Immature natural killer cell (primary cell): Measurements from ENCODE around the gene LRRFIP1. TPM values are rescaled to one million over a fixed set of nuclear protein-coding genes. Genes with fewer than 3 reads are reported as not detected.
"Not testable (repeated sequence)": the region's sequence is repeated elsewhere in the genome, so short reads cannot be mapped to it uniquely, and the experiment has no call there.

Source experiments
- DNase-seq, 3 donors: peaks; one replicate each; pipeline ENCODE4 v3.0.0; 2022; ENCODE audit warnings: mixed read lengths in 1 of 3
- H3K27ac Mint-ChIP-seq, 6 donors: one replicate each; pipeline ENCODE4 v1.8.0; 2020; ENCODE audit warnings: mixed read lengths in 6 of 6, mild to moderate bottlenecking in 5 of 6, inconsistent platforms in 4 of 6, moderate library complexity in 3 of 6
- H3K27me3 Mint-ChIP-seq, 3 donors: one replicate each; pipeline ENCODE4 v1.8.0; 2020 to 2021; ENCODE audit warnings: low read depth in 3 of 3, mild to moderate bottlenecking in 3 of 3, mixed read lengths in 3 of 3, moderate library complexity in 3 of 3, inconsistent platforms in 1 of 3
- H3K36me3 Mint-ChIP-seq, 3 donors: one replicate each; pipeline ENCODE4 v1.8.0; 2020; ENCODE audit warnings: mixed read lengths in 3 of 3, inconsistent platforms in 2 of 3, mild to moderate bottlenecking in 2 of 3
- H3K4me1 Mint-ChIP-seq, 2 donors: one replicate each; pipeline ENCODE4 v1.8.0; 2020; ENCODE audit warnings: inconsistent platforms in 2 of 2, mild to moderate bottlenecking in 2 of 2, mixed read lengths in 2 of 2, moderate library complexity in 1 of 2
- H3K4me3 Mint-ChIP-seq, 5 donors: one replicate each; pipeline ENCODE4 v1.8.0; 2020; ENCODE audit warnings: mild to moderate bottlenecking in 5 of 5, mixed read lengths in 5 of 5, inconsistent platforms in 3 of 5, moderate library complexity in 3 of 5
- H3K9me3 Mint-ChIP-seq, 6 donors: one replicate each; pipeline ENCODE4 v1.8.0; 2020; ENCODE audit warnings: mild to moderate bottlenecking in 6 of 6, mixed read lengths in 6 of 6, inconsistent platforms in 4 of 6, moderate library complexity in 3 of 6
- polyA plus RNA-seq, 3 donors: library from polyadenylated mRNA; unstranded; fragments of 300-500 nt; fragmentation: Illumina TruSeq; gene quantifications; one replicate each; pipeline ENCODE4 v1.2.3, GENCODE V29; 2021

Gene LRRFIP1
- polyA plus RNA-seq, 3 donors from 2014 or later = 62.5 to 137 (median 80.0) TPM

DNA sequence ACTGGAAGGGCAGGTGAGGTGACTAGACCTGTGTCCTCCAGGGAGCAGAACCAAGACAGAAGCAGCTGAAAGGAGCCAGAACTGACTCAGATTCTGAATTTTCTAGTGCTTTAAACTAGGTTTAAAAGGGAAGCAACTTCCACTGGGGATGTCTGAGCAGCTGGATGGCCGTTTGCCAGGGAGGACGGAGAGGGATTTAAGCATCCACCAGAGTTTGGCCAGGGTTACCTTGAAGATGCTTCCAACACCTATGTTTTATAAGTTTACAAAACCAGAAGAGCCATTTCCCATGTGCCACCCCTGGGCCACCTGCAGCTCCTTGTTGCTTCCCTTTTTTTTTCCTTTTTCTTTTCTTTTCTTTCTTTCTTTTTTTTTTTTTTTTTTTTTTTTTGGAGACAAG lies 122.6 kb downstream of the LRRFIP1 start:
- Mint-ChIP-seq H3K4me1 (peaks cover 27 to 43% of the 10 kb centered on the region in 2 donors), H3K4me3 (no peak overlapping the region), H3K27me3 (peaks cover 2 to 5% (median 4%) of the 10 kb centered on the region in 3 donors), H3K27ac (peak overlapping the region in 3 of 6 donors; percentile 17 to 69 (median 53)), H3K9me3 (no peaks in the 10 kb centered on the region), H3K36me3 (peaks cover 20 to 42% (median 27%) of the 10 kb centered on the region in 3 donors)
- no peak for DNase-seq

DNA sequence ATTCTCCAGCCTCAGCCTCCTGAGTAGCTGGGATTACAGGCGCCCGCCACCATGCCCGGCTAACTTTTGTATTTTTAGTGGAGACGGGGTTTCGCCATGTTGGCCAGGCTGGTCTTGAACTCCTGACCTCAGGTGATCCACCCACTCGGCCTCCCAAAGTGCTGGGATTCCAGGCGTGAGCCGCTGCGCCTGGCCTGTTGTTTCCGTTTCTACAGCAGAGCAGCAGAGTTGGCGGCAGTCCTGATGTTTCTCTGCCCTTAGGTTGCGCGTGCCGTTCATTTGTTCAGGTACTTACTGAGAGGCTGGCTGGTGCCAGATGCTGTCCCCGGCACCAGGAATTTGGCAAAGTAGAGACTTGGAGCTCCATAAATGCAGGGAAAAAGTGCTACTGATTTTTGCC lies 123.1 kb downstream of the LRRFIP1 start:
- Mint-ChIP-seq H3K27ac (peak overlapping the region in 1 of 6 donors; percentile 87), H3K36me3 (peaks cover 20 to 45% (median 27%) of the 10 kb centered on the region in 3 donors), H3K4me1 (peaks cover 25 to 39% of the 10 kb centered on the region in 2 donors)
- not testable (repeated sequence) for H3K4me3 Mint-ChIP-seq, DNase-seq, H3K27me3 Mint-ChIP-seq, H3K9me3 Mint-ChIP-seq

DNA sequence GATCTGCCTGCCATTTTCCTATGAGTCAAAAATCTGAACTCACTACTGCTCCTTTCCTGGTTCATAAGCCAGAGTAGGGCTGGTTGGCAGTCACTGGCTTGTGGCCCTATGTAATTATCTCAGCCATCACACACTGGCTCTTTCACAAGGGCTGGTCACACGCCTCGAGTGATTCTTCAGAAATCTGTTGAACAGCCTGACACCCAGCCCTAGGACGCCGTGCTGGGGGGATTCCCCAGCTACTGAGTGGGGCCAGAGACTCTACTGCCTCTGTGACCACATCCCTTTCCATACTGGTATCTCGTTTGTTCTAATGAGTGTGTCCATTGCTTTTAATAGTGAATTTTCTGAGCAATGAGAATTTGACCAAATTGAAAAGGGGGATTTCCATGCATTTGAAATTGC lies 125.4 kb downstream of the LRRFIP1 start:
- peaks cover 2 to 3% (median 2%) of the 10 kb centered on the region in 3 donors for H3K27me3 Mint-ChIP-seq
- peak overlapping the region; percentile 21 to 91 (median 87) for H3K27ac Mint-ChIP-seq
- DNase-seq = peak; percentile 49 to 59 (median 54)
- no peaks in the 10 kb centered on the region for H3K9me3 Mint-ChIP-seq
- peaks cover 24 to 39% of the 10 kb centered on the region in 2 donors for H3K4me1 Mint-ChIP-seq
- peak overlapping the region in 1 of 5 donors; percentile 6 for H3K4me3 Mint-ChIP-seq
- H3K36me3 Mint-ChIP-seq = peaks cover 35 to 60% (median 37%) of the 10 kb centered on the region in 3 donors

DNA sequence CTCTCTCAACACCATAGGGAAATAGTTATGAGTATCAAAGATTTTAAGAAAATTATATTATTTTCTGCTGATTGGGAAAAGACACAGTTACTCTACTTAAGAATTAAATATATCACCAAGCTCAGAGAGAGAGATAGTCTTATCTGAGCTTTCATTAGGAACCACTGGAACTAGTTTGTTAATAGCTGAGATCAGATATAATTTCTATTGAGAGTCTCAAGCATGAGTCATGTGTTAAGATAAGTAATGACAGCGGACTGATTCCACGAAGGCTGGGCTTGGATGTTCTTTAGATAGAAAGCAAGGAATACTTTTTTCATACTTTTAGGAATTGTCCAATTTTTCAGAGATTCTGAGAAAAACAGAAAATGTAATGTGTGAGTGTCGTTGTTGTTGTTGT lies 126.8 kb downstream of the LRRFIP1 start:
- peaks cover 37 to 56% (median 41%) of the 10 kb centered on the region in 3 donors for H3K36me3 Mint-ChIP-seq
- peaks cover 24 to 39% of the 10 kb centered on the region in 2 donors for H3K4me1 Mint-ChIP-seq
- peak overlapping the region in 2 of 6 donors; percentile 15 to 37 for H3K27ac Mint-ChIP-seq
- no peak overlapping the region for H3K4me3 Mint-ChIP-seq
- H3K9me3 Mint-ChIP-seq = no peaks in the 10 kb centered on the region
- H3K27me3 Mint-ChIP-seq = peaks cover 0 to 2% (median 0%) of the 10 kb centered on the region in 3 donors
- no peak for DNase-seq

DNA sequence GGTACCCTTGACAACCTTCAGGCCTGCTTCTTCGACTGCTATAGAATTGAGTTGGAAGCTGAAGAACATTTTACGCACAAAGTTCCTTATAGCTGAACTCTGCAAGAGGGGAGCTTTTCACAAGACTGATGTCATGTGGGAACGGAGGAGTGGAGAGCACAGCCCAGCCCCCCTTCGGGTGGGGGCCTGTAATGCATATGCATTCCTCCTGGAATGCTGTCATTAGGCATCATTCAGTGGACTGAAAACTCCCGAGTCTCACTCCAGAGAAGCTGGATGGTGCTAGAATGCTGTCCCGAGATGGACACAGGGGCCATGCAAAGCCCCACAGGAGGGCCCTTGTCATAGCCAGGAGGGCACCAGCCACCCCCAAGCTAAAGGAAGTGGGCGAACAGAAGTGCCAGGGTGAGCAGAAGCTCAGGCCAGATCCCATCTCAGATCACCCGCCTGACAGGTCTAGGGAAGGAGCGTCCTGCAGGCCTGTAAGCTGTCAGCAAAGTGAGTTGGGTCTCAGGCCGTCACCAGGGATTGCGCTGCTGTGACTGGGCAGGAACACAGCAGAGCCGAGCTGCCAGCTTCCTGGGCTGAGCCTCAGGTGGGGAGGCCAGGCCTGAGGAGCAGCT lies 127.3 kb downstream of the LRRFIP1 start:
- Mint-ChIP-seq H3K9me3 (no peaks in the 10 kb centered on the region), H3K4me3 (no peak overlapping the region), H3K27ac (peak overlapping the region in 2 of 6 donors; percentile 37 to 39), H3K4me1 (peaks cover 24 to 34% of the 10 kb centered on the region in 2 donors), H3K36me3 (peaks cover 36 to 51% (median 40%) of the 10 kb centered on the region in 3 donors), H3K27me3 (no peaks in the 10 kb centered on the region)
- no peak for DNase-seq

DNA sequence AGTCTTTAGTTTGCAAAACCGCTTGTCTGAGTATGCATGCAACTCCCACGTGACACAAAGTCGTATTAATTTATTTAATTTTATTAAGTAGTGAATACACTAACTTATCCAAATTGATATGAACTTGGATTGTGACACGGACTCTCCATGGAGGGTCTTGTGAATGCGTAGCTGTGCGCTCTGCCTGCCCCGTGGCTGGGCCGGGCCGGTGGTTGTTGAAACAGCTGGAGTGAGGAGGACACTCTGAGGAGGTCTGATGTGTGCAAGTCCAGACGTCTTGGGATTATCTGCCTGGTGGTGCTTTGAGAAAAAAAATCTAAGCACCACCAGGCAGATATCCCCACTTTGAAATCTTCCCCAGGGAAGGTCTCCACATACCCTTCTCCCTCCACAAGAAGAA lies 130.2 kb downstream of the LRRFIP1 start:
- no peak for DNase-seq
- no peaks in the 10 kb centered on the region for H3K27me3 Mint-ChIP-seq
- H3K4me3 Mint-ChIP-seq = no peak overlapping the region
- no peak overlapping the region for H3K27ac Mint-ChIP-seq
- no peaks in the 10 kb centered on the region for H3K9me3 Mint-ChIP-seq
- peaks cover 32 to 50% (median 37%) of the 10 kb centered on the region in 3 donors for H3K36me3 Mint-ChIP-seq
- peaks cover 19 to 33% of the 10 kb centered on the region in 2 donors for H3K4me1 Mint-ChIP-seq

DNA sequence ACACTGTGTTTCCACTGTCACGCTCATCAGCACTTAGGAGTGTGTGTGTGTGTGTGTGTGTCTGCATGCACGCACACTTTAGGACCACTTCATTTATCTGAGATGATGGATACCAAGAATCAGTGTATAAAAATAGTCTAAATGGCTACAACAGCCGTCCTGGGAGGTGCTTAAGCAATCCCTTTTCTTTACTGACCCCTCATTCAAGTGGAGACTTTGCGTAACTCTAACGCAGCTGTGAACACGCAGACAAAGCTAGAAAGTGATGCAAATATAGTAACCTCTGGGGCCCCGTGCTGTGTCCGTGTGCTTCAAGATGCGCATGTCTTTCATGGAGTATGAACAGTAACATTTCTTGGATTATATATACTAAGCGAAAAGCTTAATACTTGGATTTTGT lies 130.8 kb downstream of the LRRFIP1 start:
- H3K4me3 Mint-ChIP-seq = no peak overlapping the region
- no peak for DNase-seq
- peaks cover 32 to 44% (median 32%) of the 10 kb centered on the region in 3 donors for H3K36me3 Mint-ChIP-seq
- H3K9me3 Mint-ChIP-seq = peaks cover 0 to 2% (median 0%) of the 10 kb centered on the region in 6 donors
- peaks cover 18 to 33% of the 10 kb centered on the region in 2 donors for H3K4me1 Mint-ChIP-seq
- no peaks in the 10 kb centered on the region for H3K27me3 Mint-ChIP-seq
- no peak overlapping the region for H3K27ac Mint-ChIP-seq

DNA sequence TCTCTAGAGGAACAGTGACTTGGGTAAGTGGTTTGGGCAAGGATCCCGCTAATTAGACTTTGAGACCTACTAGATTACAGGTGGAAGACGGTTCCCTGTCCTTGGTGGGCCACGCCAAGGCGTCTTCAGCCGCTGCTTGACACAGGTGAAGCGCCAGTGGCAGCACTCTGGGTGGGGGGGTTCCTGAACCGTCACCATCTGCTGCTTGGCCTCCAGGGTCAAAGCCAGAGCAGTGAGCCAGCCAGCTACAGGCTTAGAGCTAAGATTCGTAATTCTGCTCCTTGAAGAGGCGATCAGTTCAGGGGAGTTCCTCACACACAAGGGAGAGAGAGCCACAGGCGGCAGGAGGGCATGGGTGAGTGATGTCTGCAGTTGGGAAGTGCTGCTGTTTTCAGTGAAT lies 131.8 kb downstream of the LRRFIP1 start:
- no peak for DNase-seq
- Mint-ChIP-seq H3K36me3 (peaks cover 27 to 44% (median 31%) of the 10 kb centered on the region in 3 donors), H3K27ac (no peak overlapping the region), H3K27me3 (no peaks in the 10 kb centered on the region), H3K4me1 (peaks cover 19 to 31% of the 10 kb centered on the region in 2 donors), H3K4me3 (no peak overlapping the region), H3K9me3 (peaks cover 0 to 2% (median 0%) of the 10 kb centered on the region in 6 donors)

DNA sequence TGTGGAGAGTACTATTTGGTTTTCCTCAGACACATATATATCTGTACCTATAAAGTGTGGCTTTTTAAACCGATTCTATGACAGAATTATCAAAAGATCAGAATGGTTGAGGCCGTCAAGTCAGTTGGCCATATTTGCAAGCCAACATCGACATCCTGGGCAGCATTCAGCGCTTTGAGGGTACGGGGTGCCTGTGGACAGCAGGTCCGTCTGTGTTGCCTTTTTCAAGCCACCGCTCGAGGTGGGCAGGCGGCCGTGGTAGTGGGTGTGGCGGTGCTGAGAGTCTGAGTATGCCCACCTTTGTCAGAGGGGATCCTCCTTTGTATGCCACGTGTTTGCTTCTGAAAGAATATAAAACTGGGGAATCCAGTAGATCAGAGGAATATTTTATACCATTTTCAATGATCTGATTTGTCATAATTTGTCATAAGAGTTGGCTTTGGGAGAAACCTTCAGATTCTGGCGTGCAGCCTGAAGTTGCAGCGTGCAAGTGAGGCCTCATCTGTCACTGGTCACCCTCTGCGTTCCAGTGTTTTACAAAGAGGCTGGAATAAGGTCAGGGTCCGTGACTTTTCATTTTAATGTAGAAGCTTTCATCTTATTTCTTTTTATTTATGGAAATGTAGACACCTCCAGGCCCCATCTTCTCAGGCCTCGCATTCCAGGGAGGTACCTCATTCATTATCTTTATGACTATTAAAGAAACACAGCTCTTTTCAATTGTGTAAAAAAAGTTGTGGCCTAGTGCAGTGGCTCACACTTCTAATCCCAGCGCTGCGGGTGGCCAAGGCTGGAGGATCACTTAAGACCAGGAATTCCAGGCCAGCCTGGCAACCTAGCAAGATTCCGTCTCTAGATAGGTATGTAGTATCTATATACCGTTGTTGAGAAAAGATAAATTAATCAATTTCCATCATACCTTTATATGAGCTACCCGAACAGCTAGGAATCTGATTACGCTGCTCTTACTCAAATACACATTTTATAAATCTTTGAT lies 133.4 kb downstream of the LRRFIP1 start:
- H3K9me3 Mint-ChIP-seq = peaks cover 0 to 2% (median 0%) of the 10 kb centered on the region in 6 donors
- no peak overlapping the region for H3K4me3 Mint-ChIP-seq
- peaks cover 23 to 35% (median 28%) of the 10 kb centered on the region in 3 donors for H3K36me3 Mint-ChIP-seq
- H3K4me1 Mint-ChIP-seq = peaks cover 19 to 29% of the 10 kb centered on the region in 2 donors
- DNase-seq = no peak
- H3K27ac Mint-ChIP-seq = peak overlapping the region in 1 of 6 donors; percentile 66
- H3K27me3 Mint-ChIP-seq = no peaks in the 10 kb centered on the region

DNA sequence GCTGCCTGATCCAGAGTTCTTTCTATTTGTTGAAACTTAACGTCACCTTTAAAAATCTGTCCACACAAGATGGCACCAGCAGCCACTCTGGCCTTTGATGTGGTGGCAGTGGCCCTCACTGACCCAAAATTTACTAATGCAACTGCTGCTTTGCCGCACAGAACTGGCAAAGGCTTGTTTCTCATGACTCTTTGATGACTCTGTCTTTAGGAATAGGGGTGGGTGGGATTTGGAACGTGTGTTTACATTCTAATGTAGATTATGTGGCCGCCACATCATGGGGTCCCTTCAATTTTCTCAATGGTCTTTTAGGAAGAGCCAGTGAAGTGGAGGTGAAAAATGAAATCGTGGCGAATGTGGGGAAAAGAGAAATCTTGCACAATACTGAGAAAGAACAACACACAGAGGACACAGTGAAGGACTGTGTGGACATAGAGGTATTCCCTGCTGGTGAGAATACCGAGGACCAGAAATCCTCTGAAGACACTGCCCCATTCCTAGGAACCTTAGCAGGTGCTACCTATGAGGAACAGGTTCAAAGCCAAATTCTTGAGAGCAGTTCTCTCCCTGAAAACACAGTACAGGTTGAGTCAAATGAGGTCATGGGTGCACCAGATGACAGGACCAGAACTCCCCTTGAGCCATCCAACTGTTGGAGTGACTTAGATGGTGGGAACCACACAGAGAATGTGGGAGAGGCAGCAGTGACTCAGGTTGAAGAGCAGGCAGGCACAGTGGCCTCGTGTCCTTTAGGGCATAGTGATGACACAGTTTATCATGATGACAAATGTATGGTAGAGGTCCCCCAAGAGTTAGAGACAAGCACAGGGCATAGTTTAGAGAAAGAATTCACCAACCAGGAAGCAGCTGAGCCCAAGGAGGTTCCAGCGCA lies 135.2 kb downstream of the LRRFIP1 start:
- not testable (repeated sequence) for H3K9me3 Mint-ChIP-seq, H3K27me3 Mint-ChIP-seq, DNase-seq, H3K4me3 Mint-ChIP-seq
- Mint-ChIP-seq H3K36me3 (peaks cover 9 to 29% (median 20%) of the 10 kb centered on the region in 3 donors), H3K4me1 (peaks cover 20 to 29% of the 10 kb centered on the region in 2 donors), H3K27ac (peak overlapping the region in 5 of 6 donors; percentile 20 to 81 (median 65))

DNA sequence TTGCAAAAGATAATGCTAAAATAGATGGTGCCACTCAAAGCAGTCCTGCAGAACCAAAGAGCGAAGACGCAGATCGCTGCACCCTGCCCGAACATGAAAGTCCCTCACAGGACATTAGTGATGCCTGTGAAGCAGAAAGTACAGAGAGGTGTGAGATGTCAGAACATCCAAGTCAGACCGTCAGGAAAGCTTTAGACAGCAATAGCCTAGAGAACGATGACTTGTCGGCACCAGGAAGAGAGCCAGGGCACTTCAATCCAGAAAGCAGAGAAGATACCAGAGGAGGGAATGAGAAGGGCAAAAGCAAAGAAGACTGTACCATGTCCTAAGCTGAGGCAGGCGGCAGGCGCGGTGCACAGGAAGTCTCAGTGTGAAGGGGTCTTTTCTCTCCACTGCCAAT lies 136.4 kb downstream of the LRRFIP1 start:
- Mint-ChIP-seq H3K27ac (peak overlapping the region in 4 of 6 donors; percentile 2 to 80 (median 27)), H3K9me3 (peaks cover 0 to 2% (median 0%) of the 10 kb centered on the region in 6 donors), H3K27me3 (no peaks in the 10 kb centered on the region), H3K4me1 (peaks cover 20 to 29% of the 10 kb centered on the region in 2 donors), H3K36me3 (peaks cover 6 to 26% (median 16%) of the 10 kb centered on the region in 3 donors), H3K4me3 (no peak overlapping the region)
- no peak for DNase-seq

DNA sequence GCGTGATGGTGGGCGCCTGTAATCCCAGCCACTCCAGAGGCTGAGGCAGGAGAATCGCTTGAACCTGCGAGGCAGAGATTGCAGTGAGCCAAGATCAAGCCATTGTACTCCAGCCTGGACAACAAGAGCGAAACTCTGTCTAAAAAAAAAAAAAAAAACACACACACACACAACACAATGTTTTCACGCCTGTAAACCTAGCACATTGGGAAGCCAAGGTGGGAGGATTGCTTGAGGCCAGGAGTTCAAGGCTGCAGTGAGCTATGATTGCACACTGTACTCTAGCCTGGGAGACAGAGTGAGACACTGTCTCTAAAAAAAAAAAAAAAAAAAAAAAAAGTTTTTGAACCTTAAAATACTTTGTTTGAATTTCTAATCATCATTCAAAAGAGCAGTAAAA lies 137.7 kb downstream of the LRRFIP1 start:
- DNase-seq, H3K9me3 Mint-ChIP-seq, H3K27me3 Mint-ChIP-seq, H3K4me3 Mint-ChIP-seq: not testable (repeated sequence)
- peaks cover 20 to 34% of the 10 kb centered on the region in 2 donors for H3K4me1 Mint-ChIP-seq
- peak overlapping the region in 1 of 6 donors; percentile 39 for H3K27ac Mint-ChIP-seq
- H3K36me3 Mint-ChIP-seq = peaks cover 6 to 29% (median 14%) of the 10 kb centered on the region in 3 donors

DNA sequence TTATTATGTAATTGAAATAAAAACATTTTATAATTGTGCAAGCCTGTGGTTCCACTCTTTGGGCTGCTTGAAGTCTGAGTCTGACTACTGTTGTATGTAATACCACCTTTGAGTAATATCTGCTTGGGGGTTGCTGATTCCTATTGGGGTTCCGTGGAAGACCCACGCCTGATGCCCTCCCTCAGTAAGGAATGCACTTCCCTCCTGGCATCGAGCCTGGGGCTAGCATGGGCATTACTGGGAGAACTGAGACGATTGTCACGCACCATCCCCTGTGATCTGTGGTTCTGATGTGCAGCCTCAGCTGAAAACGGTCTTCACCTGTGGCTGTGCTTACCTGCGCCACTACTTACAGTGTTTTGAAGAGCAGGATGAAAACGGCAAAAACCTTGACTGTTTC lies 138.5 kb downstream of the LRRFIP1 start:
- H3K9me3 Mint-ChIP-seq = peaks cover 0 to 2% (median 0%) of the 10 kb centered on the region in 6 donors
- no peaks in the 10 kb centered on the region for H3K27me3 Mint-ChIP-seq
- DNase-seq = no peak
- H3K4me1 Mint-ChIP-seq = peaks cover 20 to 32% of the 10 kb centered on the region in 2 donors
- H3K36me3 Mint-ChIP-seq = peaks cover under 1 to 26% (median 13%) of the 10 kb centered on the region in 3 donors
- H3K27ac Mint-ChIP-seq = peak overlapping the region in 2 of 6 donors; percentile 12 to 16
- H3K4me3 Mint-ChIP-seq = no peak overlapping the region
